Neural cell (in vitro differentiated cells): Measurements from ENCODE around the gene PIGO. TPM values are rescaled to one million over a fixed set of nuclear protein-coding genes. Genes with fewer than 3 reads are reported as not detected.

ENCODE experiments used
- H2AFZ ChIP-seq: fragments of 200-600, 300-800 bp; sonication (generic), shearing (Covaris generic); 2 replicates; pipeline ENCODE4 v1.6.0; 2014; ENCODE audit warnings: low read depth, mild to moderate bottlenecking, antibody characterized with exemption, low read length, moderate library complexity
- H3F3A ChIP-seq: fragments of 200-600 bp; shearing (Covaris generic); 2 replicates; pipeline ENCODE4 v1.6.1; 2016; ENCODE audit warnings: mild to moderate bottlenecking, moderate library complexity, mixed read lengths, antibody characterized with exemption, low read length; ENCODE audit not compliant: insufficient read depth, poor library complexity, severe bottlenecking
- H3K27ac ChIP-seq: fragments of 200-600, 300-800 bp; sonication (generic), shearing (Covaris generic); 2 replicates; pipeline ENCODE4 v1.5.1; 2014; ENCODE audit warnings: mild to moderate bottlenecking, low read length, moderate library complexity
- H3K27me3 ChIP-seq: fragments of 300-800, 200-600 bp; sonication (generic), shearing (Covaris generic); 2 replicates; pipeline ENCODE4 v1.6.0; 2014; ENCODE audit warnings: mild to moderate bottlenecking, low read depth, low read length, moderate library complexity; ENCODE audit not compliant: insufficient read depth
- H3K36me3 ChIP-seq: fragments of 300-800, 200-600 bp; sonication (generic), shearing (Covaris generic); 2 replicates; pipeline ENCODE4 v1.5.1; 2014; ENCODE audit warnings: mild to moderate bottlenecking, antibody characterized with exemption, low read length, moderate library complexity; ENCODE audit not compliant: insufficient read depth
- H3K4me2 ChIP-seq: fragments of 300-800, 200-600 bp; sonication (generic), shearing (Covaris generic); 2 replicates; pipeline ENCODE4 v1.6.0; 2014; ENCODE audit warnings: mild to moderate bottlenecking, low read length
- H3K4me3 ChIP-seq: fragments of 300-800, 200-600 bp; sonication (generic), shearing (Covaris generic); 2 replicates; pipeline ENCODE4 v1.5.1; 2014; ENCODE audit warnings: mild to moderate bottlenecking, low read length, moderate library complexity
- H3K79me2 ChIP-seq: fragments of 200-600 bp; shearing (Covaris generic); replicated peaks from 2 replicates; pipeline ENCODE4 v1.6.0; 2014; ENCODE audit warnings: mild to moderate bottlenecking, low read length, moderate library complexity; ENCODE audit not compliant: insufficient read depth
- H3K9ac ChIP-seq: fragments of 300-800, 200-600 bp; sonication (generic), shearing (Covaris generic); 2 replicates; pipeline ENCODE4 v1.6.1; 2016; ENCODE audit warnings: mild to moderate bottlenecking, low read length, mixed read lengths
- H3K9me2 ChIP-seq: fragments of 200-600 bp; shearing (Covaris generic); 2 replicates; pipeline ENCODE4 v1.6.1; 2016; ENCODE audit warnings: mild to moderate bottlenecking, low read length, mixed read lengths; ENCODE audit not compliant: insufficient read depth
- H3K9me3 ChIP-seq: fragments of 200-600, 300-800 bp; sonication (generic), shearing (Covaris generic); 2 replicates; pipeline ENCODE4 v1.6.1; 2016; ENCODE audit warnings: mild to moderate bottlenecking, mixed run types, low read length, moderate library complexity, mixed read lengths
- H4K20me1 ChIP-seq: fragments of 200-600 bp; shearing (Covaris generic); 2 replicates; pipeline ENCODE4 v1.6.1; 2016; ENCODE audit warnings: mild to moderate bottlenecking, mixed run types; ENCODE audit not compliant: insufficient read depth
- CTCF ChIP-seq: fragments of 450-650 bp; IDR thresholded peaks from 2 replicates; pipeline ENCODE4 v1.5.1; 2014; ENCODE audit warnings: antibody characterized with exemption, mild to moderate bottlenecking, moderate library complexity; ENCODE audit not compliant: poor library complexity, severe bottlenecking
- EP300 ChIP-seq: fragments of 450-650 bp; conservative IDR thresholded peaks from 2 replicates; pipeline ENCODE4 v1.6.1; 2014; ENCODE audit warnings: antibody characterized with exemption, mild to moderate bottlenecking, moderate library complexity; ENCODE audit not compliant: poor library complexity, severe bottlenecking
- EZH2 ChIP-seq: fragments of 200-600, 300-800 bp; shearing (Covaris generic), sonication (generic); IDR thresholded peaks from 2 replicates; pipeline ENCODE4 v1.6.1; 2014; ENCODE audit warnings: antibody characterized with exemption, low read length, borderline replicate concordance, mild to moderate bottlenecking; ENCODE audit not compliant: insufficient read depth, poor library complexity, severe bottlenecking
- MXI1 ChIP-seq: fragments of 450-650 bp; conservative IDR thresholded peaks from 2 replicates; pipeline ENCODE4 v1.6.1; 2014; ENCODE audit warnings: antibody characterized with exemption, mild to moderate bottlenecking; ENCODE audit not compliant: poor library complexity, severe bottlenecking
- POLR2AphosphoS5 ChIP-seq: IDR thresholded peaks from 2 replicates; pipeline ENCODE4 v1.6.1; 2012
- RAD21 ChIP-seq: fragments of 450-650 bp; conservative IDR thresholded peaks from 2 replicates; pipeline ENCODE4 v1.6.1; 2014; ENCODE audit warnings: antibody characterized with exemption, mild to moderate bottlenecking, moderate library complexity
- REST ChIP-seq: IDR thresholded peaks from 2 replicates; pipeline ENCODE4 v1.6.1; 2012; ENCODE audit warnings: borderline replicate concordance
- SMC3 ChIP-seq: fragments of 450-650 bp; conservative IDR thresholded peaks from 2 replicates; pipeline ENCODE4 v1.6.1; 2014; ENCODE audit warnings: antibody characterized with exemption, mild to moderate bottlenecking, moderate library complexity; ENCODE audit not compliant: poor library complexity
- TAF1 ChIP-seq: IDR thresholded peaks from 2 replicates; pipeline ENCODE4 v1.6.1; 2012; ENCODE audit warnings: low read depth
- polyA plus RNA-seq: library from polyadenylated mRNA; depleted of rRNA; stranded (reverse); fragments of >200 nt; gene quantifications from 2 replicates; pipeline ENCODE4 v1.2.3, GENCODE V29; 2014

The PIGO gene
- polyA plus RNA-seq, 1 donor from 2014 or later: 8.5 TPM

DNA sequence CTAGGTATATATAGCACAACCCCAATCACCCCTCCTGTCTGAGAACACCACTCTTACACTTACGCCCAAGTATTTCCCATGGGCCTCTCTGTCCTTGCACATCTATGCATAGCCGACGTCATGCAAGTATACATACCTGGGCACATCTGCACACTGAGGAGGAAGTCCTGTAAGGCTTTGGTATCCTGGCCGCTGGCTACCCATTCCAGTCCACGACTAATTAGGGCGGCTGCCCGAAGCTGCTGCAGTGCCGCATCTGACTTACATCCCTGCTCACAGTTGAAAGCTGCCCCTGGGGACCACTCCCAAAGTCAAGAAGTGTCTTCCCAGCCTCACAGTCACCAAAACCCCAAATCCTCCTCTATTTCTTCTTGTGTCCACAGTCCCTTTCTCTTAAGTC lies 21.6 kb downstream of the PIGO start:
- H3K27ac ChIP-seq: no peak overlapping the region
- no peaks in the 10 kb centered on the region for H3K9me2 ChIP-seq
- peaks cover 14% of the 10 kb centered on the region for H4K20me1 ChIP-seq
- no peaks in the 10 kb centered on the region for H3F3A ChIP-seq
- no peaks in the 10 kb centered on the region for H3K36me3 ChIP-seq
- no peak for TF ChIP-seq MXI1
- no peak for TF ChIP-seq EP300
- TF ChIP-seq EZH2: no peak
- TF ChIP-seq POLR2AphosphoS5: no peak
- TF ChIP-seq TAF1: no peak
- no peak for TF ChIP-seq CTCF
- TF ChIP-seq SMC3: no peak
- TF ChIP-seq REST: no peak
- no peak for TF ChIP-seq RAD21
- H3K9ac ChIP-seq: no peak overlapping the region
- no peak overlapping the region for H3K4me2 ChIP-seq
- H3K27me3 ChIP-seq: no peaks in the 10 kb centered on the region
- H3K4me3 ChIP-seq: no peak overlapping the region
- no peak overlapping the region for H2AFZ ChIP-seq
- H3K79me2 ChIP-seq: peaks cover 35% of the 10 kb centered on the region
- no peaks in the 10 kb centered on the region for H3K9me3 ChIP-seq

- H3K9me3 ChIP-seq: no peaks in the 10 kb centered on the region
- H3K36me3 ChIP-seq: no peaks in the 10 kb centered on the region
- peaks cover 40% of the 10 kb centered on the region for H3K79me2 ChIP-seq
- H3K4me2 ChIP-seq: no peak overlapping the region
- no peak overlapping the region for H3K4me3 ChIP-seq
- no peak overlapping the region for H3K27ac ChIP-seq
- H4K20me1 ChIP-seq: peaks cover 14% of the 10 kb centered on the region
- no peaks in the 10 kb centered on the region for H3K9me2 ChIP-seq
- H3K9ac ChIP-seq: no peak overlapping the region
- TF ChIP-seq SMC3: no peak
- TF ChIP-seq RAD21: no peak
- no peak for TF ChIP-seq POLR2AphosphoS5
- TF ChIP-seq EZH2: no peak
- TF ChIP-seq CTCF: no peak
- no peak for TF ChIP-seq REST
- no peak for TF ChIP-seq MXI1
- H3K27me3 ChIP-seq: no peaks in the 10 kb centered on the region
- no peaks in the 10 kb centered on the region for H3F3A ChIP-seq
- no peak overlapping the region for H2AFZ ChIP-seq
Measured at GRCh38 chr9:35074141-35074540, 22.2 kb downstream of the PIGO start.
